ENCODE results near the gene SNX7.

- TF ChIP-seq CTCF (IDR thresholded peaks at IDR 0.05; ENCODE audit: insufficient read depth, low read length, poor library complexity, severe bottlenecking) = no peak
- no peak for TF ChIP-seq EZH2phosphoT487 (conservative IDR thresholded peaks at IDR 0.05; ENCODE audit: low read length)
Observed at GRCh38 chr1:98796049-98796448, 134.5 kb downstream of the SNX7 start.

Data from SU-DHL-6 (cell line).